CD14-positive monocyte (primary cell): ENCODE results near the gene ZNF480. TPM values are rescaled to one million over a fixed set of nuclear protein-coding genes. Genes with fewer than 3 reads are reported as not detected.

Experiments used
- DNase-seq, 3 donors: peaks; one replicate each; pipeline ENCODE4 v3.0.0-alpha.2; 2011 to 2022
- H2AFZ ChIP-seq: 2 replicates; pipeline ENCODE4 v1.6.0; 2012; ENCODE audit warnings: mild to moderate bottlenecking, low read depth, low read length, inconsistent platforms; ENCODE audit not compliant: insufficient read depth, poor library complexity, severe bottlenecking
- H3K27ac ChIP-seq, 2 donors: 1 replicate in 1 of 2; 2 replicates in 1 of 2; pipeline ENCODE4 v1.5.1; 2012 to 2013; ENCODE audit warnings: low read length in 2 of 2, control low read depth in 1 of 2, inconsistent platforms in 1 of 2, low read depth in 1 of 2, mild to moderate bottlenecking in 1 of 2
- H3K27me3 ChIP-seq, 2 donors: one replicate each; pipeline versions ENCODE4 v1.6.0 to v1.6.1; 2011 to 2013; ENCODE audit warnings: low read length in 2 of 2; ENCODE audit not compliant: control insufficient read depth in 2 of 2, insufficient read depth in 2 of 2
- H3K36me3 ChIP-seq, 2 donors: replicated peaks in 1 of 2; 1 replicate in 1 of 2; 2 replicates in 1 of 2; pipeline versions ENCODE4 v1.5.1 to v1.6.1; 2012 to 2013; ENCODE audit warnings: low read length in 2 of 2, control low read depth in 1 of 2, inconsistent platforms in 1 of 2, mild to moderate bottlenecking in 1 of 2; ENCODE audit not compliant: insufficient read depth in 2 of 2, control insufficient read depth in 1 of 2
- H3K4me1 ChIP-seq, 2 donors: 1 replicate in 1 of 2; 2 replicates in 1 of 2; pipeline versions ENCODE4 v1.5.1 to v1.6.1; 2012 to 2013; ENCODE audit warnings: low read length in 2 of 2, control low read depth in 1 of 2, inconsistent platforms in 1 of 2, mild to moderate bottlenecking in 1 of 2, moderate library complexity in 1 of 2; ENCODE audit not compliant: insufficient read depth in 2 of 2, control insufficient read depth in 1 of 2
- H3K4me2 ChIP-seq: replicated peaks from 2 replicates; pipeline ENCODE3; 2012; ENCODE audit warnings: low read length, moderate library complexity, mild to moderate bottlenecking; ENCODE audit not compliant: poor library complexity, severe bottlenecking; ENCODE audit errors: extremely low read depth
- H3K4me3 ChIP-seq, 3 experiments: fragments of 200-600 bp in 1 of 3; sonication (generic) in 1 of 3; replicated peaks in 1 of 3; 1 replicate in 2 of 3; 2 replicates in 1 of 3; pipeline ENCODE4 v1.5.1; 2011 to 2013; ENCODE audit warnings: low read length in 3 of 3, mild to moderate bottlenecking in 3 of 3, control low read depth in 2 of 3, low read depth in 2 of 3, inconsistent platforms in 1 of 3, moderate library complexity in 1 of 3
- H3K79me2 ChIP-seq: 2 replicates; pipeline ENCODE4 v1.6.0; 2012; ENCODE audit warnings: mild to moderate bottlenecking, control low read depth, inconsistent platforms, low read length, moderate library complexity; ENCODE audit not compliant: insufficient read depth
- H3K9ac ChIP-seq: 2 replicates; pipeline ENCODE4 v1.6.0; 2017; ENCODE audit warnings: low read length, mild to moderate bottlenecking; ENCODE audit not compliant: insufficient read depth, poor library complexity, severe bottlenecking
- H3K9me3 ChIP-seq, 2 donors: replicated peaks in 1 of 2; 1 replicate in 1 of 2; 2 replicates in 1 of 2; pipeline versions ENCODE4 v1.5.1 to v1.6.1; 2012 to 2013; ENCODE audit warnings: low read length in 2 of 2, control low read depth in 1 of 2; ENCODE audit not compliant: control insufficient read depth in 1 of 2, insufficient read depth in 1 of 2
- H4K20me1 ChIP-seq: 2 replicates; pipeline ENCODE4 v1.6.0; 2012; ENCODE audit warnings: mild to moderate bottlenecking, low read length, control low read depth, moderate library complexity; ENCODE audit not compliant: insufficient read depth
- H3K27ac Mint-ChIP-seq, 7 donors: one replicate each; pipeline ENCODE4 v1.8.0; 2020; ENCODE audit warnings: mild to moderate bottlenecking in 7 of 7, mixed read lengths in 7 of 7, moderate library complexity in 6 of 7, inconsistent platforms in 2 of 7
- H3K27me3 Mint-ChIP-seq, 3 donors: one replicate each; pipeline ENCODE4 v1.8.0; 2021 to 2022; ENCODE audit warnings: low read depth in 3 of 3, mild to moderate bottlenecking in 3 of 3, mixed read lengths in 3 of 3, moderate library complexity in 3 of 3, inconsistent platforms in 1 of 3
- H3K36me3 Mint-ChIP-seq, 2 donors: one replicate each; pipeline ENCODE4 v1.8.0; 2020; ENCODE audit warnings: mixed read lengths in 2 of 2, inconsistent platforms in 1 of 2, mild to moderate bottlenecking in 1 of 2
- H3K4me1 Mint-ChIP-seq: one replicate; pipeline ENCODE4 v1.8.0; 2020; ENCODE audit warnings: mild to moderate bottlenecking, mixed read lengths
- H3K4me3 Mint-ChIP-seq, 2 donors: one replicate each; pipeline ENCODE4 v1.8.0; 2020; ENCODE audit warnings: mild to moderate bottlenecking in 2 of 2, mixed read lengths in 2 of 2, moderate library complexity in 1 of 2
- H3K9me3 Mint-ChIP-seq, 7 donors: one replicate each; pipeline ENCODE4 v1.8.0; 2020 to 2022; ENCODE audit warnings: mixed read lengths in 7 of 7, mild to moderate bottlenecking in 6 of 7, moderate library complexity in 6 of 7, inconsistent platforms in 2 of 7
- CTCF ChIP-seq: fragments of 200-600 bp; IDR thresholded peaks from one replicate; pipeline ENCODE4 v1.8.0; 2022; ENCODE audit warnings: antibody characterized with exemption, mild to moderate bottlenecking
- WGBS: methylation state at CpG from one replicate; pipeline ENCODE4 v1.1.5; 2013; ENCODE audit warnings: missing lambda C conversion rate; ENCODE audit not compliant: insufficient coverage; 5-methylcytosine and 5-hydroxymethylcytosine counted together
- intact Hi-C, 2 donors: fragments of 100-400 bp; cut with micrococcal nuclease; formaldehyde crosslinking; loops; one replicate each; pipeline versions ENCODE4 v1.15.0 to v1.15.1; 2023
- polyA plus RNA-seq, 3 donors: library from polyadenylated mRNA; depleted of rRNA in 1 of 3; unstranded in 2 of 3; stranded (reverse) in 1 of 3; fragments of 300-500 nt in 2 of 3; fragments of >200 nt in 1 of 3; fragmentation: Illumina TruSeq in 2 of 3; gene quantifications; 1 replicate in 2 of 3; 2 replicates in 1 of 3; pipeline ENCODE4 v1.2.3, GENCODE V29; 2012 to 2021

ZNF480 gene
- polyA plus RNA-seq, 3 donors, result 6.6 to 7.6 (median 7.4) TPM

- peak overlapping the region; percentile 96 for H3K4me2 ChIP-seq
- H3K9ac ChIP-seq, result peak overlapping the region; percentile 73
- H3K4me3 ChIP-seq, result peak overlapping the region; percentile 93 to 99 (median 94)
- H3K9me3 ChIP-seq, result peaks cover 51 to 55% of the 10 kb centered on the region in 2 donors
- H3K79me2 ChIP-seq, result peaks cover 3% of the 10 kb centered on the region
- peaks cover 24 to 41% of the 10 kb centered on the region in 2 donors for H3K36me3 Mint-ChIP-seq
- peaks cover 20 to 32% of the 10 kb centered on the region in 2 donors for H3K36me3 ChIP-seq
- TF ChIP-seq CTCF, result no peak
- peak in 1 of 3 donors; percentile 0 for DNase-seq
- intact Hi-C loops, result loop anchor here (1.0 to 10.0 kb wide), 6 partner anchors 27 to 1168 kb away; partner anchors contain the start of genes ZNF813 (in 2 of the 2), ZNF766 (in 1 of the 2) and ZNF808 (in 1 of the 2)
- H3K4me1 ChIP-seq, result peaks cover 15 to 18% of the 10 kb centered on the region in 2 donors
- 3% methylated on average over 6 of the region's 8 CpGs for WGBS
- H3K4me3 Mint-ChIP-seq, result peak overlapping the region; percentile 89 to 94
- peaks cover 38 to 68% (median 64%) of the 10 kb centered on the region in 7 donors for H3K9me3 Mint-ChIP-seq
- peaks cover 0 to 1% (median 0%) of the 10 kb centered on the region in 3 donors for H3K27me3 Mint-ChIP-seq
- peak overlapping the region; percentile 65 to 81 for H3K27ac ChIP-seq
- H3K4me1 Mint-ChIP-seq, result peaks cover 17% of the 10 kb centered on the region
- H3K27ac Mint-ChIP-seq, result peak overlapping the region; percentile 32 to 94 (median 85)
- no peaks in the 10 kb centered on the region for H3K27me3 ChIP-seq
- no peaks in the 10 kb centered on the region for H4K20me1 ChIP-seq
- peak overlapping the region; percentile 88 for H2AFZ ChIP-seq
Observed at GRCh38 chr19:52296400-52296772, 583 bp upstream of the ZNF480 start.

GRCh38 chr19:52297601-52298364 is 814 bp downstream of the ZNF480 start:
- Histone ChIP-seq H4K20me1 (no peaks in the 10 kb centered on the region), H3K9me3 (peaks cover 43 to 55% of the 10 kb centered on the region in 2 donors), H3K4me2 (peak overlapping the region; percentile 91), H3K4me3 (peak overlapping the region; percentile 75 to 94 (median 93)), H2AFZ (peak overlapping the region; percentile 92), H3K79me2 (peaks cover 3% of the 10 kb centered on the region), H3K4me1 (peaks cover 15 to 18% of the 10 kb centered on the region in 2 donors), H3K27ac (peak overlapping the region; percentile 88 to 94), H3K9ac (peak overlapping the region; percentile 91), H3K36me3 (peaks cover 29 to 40% of the 10 kb centered on the region in 2 donors), H3K27me3 (no peaks in the 10 kb centered on the region)
- 30% methylated on average over 10 of the region's 18 CpGs for WGBS
- peaks cover 17% of the 10 kb centered on the region for H3K4me1 Mint-ChIP-seq
- peak in 2 of 3 donors; percentile 6 to 7 for DNase-seq
- H3K36me3 Mint-ChIP-seq, result peaks cover 37 to 54% of the 10 kb centered on the region in 2 donors
- peaks cover 0 to 1% (median 0%) of the 10 kb centered on the region in 3 donors for H3K27me3 Mint-ChIP-seq
- H3K4me3 Mint-ChIP-seq, result peak overlapping the region; percentile 95 to 97
- intact Hi-C loops, result loop anchor here (1.0 to 10.0 kb wide), 6 partner anchors 28 to 1167 kb away; partner anchors contain the start of genes ZNF813 (in 2 of the 2), ZNF766 (in 1 of the 2) and ZNF808 (in 1 of the 2)
- peak overlapping the region; percentile 91 to 98 (median 94) for H3K27ac Mint-ChIP-seq
- TF ChIP-seq CTCF, result no peak
- peaks cover 46 to 70% (median 60%) of the 10 kb centered on the region in 7 donors for H3K9me3 Mint-ChIP-seq
